IPS-NIHi11 (cell line): ENCODE results near the gene SUCO.
"Not testable (repeated sequence)": the region's sequence is repeated elsewhere in the genome, so short reads cannot be mapped to it uniquely, and the experiment has no call there.

Source experiments
- DNase-seq: peaks from one replicate; pipeline ENCODE4 v3.0.0; 2012; ENCODE audit warnings: mixed read lengths, low spot score

SUCO gene

DNA sequence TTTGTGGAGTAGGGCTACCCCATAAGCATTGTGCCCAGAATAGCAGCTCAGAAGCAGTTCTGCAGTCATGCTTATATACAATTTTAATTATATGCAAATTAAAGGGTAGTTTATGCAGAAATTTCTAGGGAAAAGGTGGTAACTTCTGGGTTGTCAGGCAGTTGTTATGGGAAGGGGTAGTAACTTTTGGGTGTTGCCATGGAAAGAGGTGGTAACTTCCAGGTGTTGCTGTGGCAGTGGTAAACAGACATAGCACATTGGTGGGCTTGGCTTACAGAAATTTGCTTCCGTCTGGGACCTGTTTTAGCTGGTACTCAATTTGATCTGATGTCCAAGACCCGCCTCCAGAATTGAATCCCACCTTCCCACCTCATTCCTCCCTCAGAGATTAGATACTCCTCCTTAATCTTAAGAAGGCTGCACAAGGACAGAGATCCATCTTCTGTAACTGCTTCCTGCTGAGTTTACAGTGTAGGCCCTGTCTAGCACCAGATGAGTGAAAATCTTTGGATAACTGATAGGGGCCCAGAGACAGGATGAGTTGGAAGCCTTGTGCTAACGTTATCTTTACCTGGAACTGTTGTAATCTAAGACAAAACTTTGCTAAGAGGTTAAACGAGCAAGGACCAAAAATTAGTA is 26.7 kb downstream of the SUCO start:
- no peak for DNase-seq

DNA sequence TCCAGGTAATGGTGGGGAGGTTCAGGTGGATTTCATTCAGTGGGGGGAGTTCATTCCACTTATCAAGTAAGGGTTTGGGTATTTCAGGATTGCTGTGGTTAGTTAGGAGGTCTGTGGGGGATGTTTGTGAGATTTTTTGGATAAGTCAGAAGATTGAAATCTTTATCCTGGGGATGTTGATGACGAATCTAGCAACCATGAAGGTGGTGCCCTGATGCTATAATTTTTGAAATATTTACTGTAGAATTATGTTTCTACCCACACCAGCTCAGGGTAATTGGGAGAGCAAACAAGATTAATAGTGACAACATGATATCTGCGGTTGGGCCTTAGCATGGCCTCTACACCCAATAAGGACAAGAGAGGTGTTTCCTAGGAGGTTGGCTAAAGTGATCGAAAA is 28.3 kb downstream of the SUCO start:
- DNase-seq = no peak

DNA sequence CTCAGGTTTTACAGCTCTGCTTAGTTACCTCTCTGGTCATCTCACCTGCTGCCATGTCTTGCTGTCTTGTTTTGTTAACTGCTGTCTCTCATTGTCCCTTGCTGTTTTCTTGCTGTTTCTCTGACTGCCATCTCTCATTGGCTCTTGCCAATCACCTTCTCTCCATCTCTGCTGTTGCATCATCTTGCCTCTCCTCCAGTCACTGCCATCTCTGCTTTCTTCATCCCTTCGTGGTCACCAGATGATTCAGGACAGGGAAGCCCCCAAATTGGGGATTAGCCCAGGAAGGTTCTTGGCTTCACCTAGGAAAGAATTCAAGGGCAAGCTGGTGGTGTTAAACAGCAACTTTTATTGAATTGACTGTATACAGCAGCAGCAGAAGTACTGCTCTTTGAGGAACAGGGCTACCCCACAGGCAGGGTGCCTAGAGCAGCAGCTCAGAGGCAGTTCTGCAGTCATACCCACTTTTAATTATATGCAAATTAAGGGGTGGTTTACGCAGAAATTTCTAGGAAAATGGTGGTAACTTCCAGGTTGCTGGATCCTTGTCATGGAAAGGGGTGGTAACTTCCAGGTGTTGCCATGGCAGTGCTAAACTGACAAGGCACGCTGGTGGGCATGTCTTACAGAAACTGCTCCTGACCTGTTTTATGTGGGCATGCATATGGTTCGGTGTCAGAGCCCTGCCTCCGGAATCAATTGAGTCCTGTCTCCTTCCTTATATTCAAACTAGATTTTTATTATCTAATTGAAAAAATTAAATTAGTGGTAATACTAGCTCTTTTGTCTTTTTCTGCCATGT is 33.4 kb downstream of the SUCO start:
- DNase-seq = no peak

DNA sequence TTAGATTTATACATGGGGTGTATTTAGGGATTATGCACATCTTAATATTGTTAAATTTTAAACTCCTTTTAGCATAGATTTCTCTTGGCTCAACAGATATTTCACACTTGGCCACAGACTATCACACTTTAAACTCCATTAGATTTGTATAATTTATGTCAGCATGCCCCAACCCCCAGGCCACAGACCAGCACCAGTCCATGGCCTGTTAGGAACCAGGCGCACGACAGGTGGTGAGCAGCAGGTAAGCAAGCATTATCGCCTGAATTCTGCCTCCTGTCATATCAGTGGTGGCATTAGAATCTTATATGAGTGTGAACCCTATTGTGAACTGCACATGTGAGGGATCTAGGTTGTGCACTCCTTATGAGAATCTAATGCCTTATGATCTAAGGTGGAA is 34.8 kb downstream of the SUCO start:
- no peak for DNase-seq

DNA sequence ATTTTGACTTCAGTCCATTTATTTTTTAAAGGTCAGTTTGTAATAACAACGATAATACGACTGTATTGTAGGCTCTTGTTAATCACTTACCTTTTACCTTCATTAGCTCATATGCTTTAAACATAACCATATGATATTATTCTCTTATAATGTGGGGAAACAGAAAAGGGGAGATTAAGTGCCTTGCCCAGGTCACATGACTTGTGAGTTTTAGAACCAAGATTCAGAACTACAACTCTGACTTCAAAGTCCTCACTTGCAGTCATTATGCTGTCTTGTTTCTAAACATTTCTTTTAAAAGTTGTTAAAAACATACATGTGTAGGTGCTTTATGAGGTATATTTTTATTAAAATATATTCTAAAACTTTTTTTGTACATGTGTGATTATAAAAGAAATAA is 41.1 kb downstream of the SUCO start:
- DNase-seq = no peak

DNA sequence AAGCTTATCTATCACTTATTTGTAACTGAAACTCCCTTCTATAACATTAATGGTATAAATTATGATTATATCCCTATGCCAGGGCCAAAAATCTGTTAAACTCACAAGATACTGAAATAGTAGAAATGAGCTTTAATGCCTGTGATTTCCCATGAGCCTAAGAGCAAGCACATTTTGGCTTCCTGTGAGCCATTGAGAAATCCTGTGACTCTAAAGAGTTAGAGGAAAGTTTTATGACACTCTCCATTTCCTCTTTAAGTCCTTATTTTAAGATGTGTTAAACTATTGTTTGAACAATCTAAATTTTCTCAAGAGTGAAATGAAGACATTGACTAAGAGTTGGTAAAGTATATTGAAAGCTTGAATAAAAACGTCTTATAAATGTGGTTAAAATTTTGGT is 45.6 kb downstream of the SUCO start:
- DNase-seq = no peak

DNA sequence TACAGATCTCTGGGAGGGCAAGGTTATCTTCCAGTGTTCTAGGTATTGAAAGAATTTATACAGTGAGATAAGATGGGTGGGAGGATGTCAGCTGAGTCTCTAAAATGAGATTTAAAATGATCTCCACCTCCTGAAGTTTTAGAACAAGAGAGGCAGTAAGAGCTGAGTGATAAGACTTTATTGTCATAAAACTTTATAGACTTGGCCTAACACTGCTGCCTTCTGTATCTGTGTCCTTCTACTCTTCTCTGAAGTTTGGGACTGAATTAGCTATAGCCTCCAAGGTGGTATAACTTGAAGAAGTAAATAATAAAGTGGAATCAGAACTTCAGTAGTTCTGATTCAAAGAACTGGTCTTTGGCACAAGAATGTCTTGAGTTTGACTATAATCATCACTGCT is 48.3 kb downstream of the SUCO start:
- DNase-seq = no peak

DNA sequence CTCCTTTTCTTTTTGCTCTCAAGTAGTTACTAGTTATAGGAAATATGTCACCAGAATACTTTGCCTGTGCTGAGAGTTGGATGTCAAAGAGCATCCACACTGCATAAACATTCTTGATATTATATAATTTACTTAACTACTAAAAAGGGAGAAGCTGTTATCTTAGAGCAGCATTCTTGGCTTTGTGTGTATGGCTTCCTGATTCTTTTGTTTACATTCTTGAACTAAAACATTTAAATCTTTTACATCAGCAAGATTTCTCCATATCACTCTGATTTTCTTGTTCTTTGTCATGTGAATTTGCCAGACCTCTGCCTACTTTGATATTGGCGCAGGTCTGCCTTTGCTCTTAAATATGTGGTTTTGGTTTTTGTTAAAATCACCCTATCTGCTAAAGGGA is 48.8 kb downstream of the SUCO start:
- DNase-seq = no peak

DNA sequence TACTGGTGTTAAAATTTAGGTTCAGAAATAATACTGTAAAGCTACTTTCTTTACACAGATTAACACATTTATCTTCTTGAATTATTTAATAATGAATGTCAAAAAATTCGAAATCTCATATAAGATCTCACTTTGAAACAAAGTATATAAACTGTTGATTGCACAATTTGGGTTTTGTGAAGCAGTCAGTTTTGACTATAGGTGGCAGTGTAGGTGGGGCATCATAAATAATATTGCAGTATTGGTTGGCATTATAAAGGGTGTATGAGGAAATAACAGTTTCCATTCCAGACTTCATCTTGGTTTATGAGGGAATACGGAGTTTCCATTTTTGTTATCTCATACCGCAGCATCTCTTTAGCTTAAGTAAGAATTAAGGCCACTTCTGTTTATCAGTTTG is 49.9 kb downstream of the SUCO start:
- no peak for DNase-seq

DNA sequence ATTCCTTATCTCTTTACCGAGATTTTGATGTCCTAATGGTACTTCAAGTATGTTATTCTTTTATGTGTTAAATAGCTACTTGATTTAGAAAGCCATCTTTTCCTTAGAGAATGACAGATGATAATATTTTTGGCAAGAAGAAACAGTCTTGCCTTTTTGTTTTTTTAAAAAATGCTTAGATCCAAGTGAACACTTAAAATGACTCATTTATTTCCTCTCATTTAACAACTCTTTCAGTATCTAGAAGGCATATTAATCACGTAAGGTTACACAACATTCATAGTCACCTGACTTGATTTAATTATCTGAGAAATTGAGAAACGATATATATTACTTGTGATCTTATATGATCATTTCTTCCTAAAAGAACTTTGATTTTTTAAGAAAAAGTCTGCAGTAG is 52.4 kb downstream of the SUCO start:
- no peak for DNase-seq

DNA sequence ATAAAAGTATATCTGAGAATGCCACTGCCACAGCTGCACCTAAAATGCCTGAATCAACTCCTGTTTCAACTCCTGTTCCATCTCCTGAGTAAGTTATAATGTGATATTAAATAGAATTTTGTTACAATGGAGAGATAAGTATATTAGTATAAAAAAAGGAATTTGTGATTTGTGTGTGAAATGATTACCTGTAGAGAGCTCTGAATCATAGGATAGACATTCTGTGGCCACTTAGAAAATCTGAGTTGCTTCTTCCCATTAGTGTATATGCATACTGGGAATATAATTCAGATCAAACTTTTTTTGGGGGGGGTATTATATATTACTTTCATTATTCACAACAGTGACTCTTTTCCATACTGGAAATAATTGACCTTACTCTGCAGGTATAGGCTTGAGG is 52.9 kb downstream of the SUCO start:
- DNase-seq = no peak

DNA sequence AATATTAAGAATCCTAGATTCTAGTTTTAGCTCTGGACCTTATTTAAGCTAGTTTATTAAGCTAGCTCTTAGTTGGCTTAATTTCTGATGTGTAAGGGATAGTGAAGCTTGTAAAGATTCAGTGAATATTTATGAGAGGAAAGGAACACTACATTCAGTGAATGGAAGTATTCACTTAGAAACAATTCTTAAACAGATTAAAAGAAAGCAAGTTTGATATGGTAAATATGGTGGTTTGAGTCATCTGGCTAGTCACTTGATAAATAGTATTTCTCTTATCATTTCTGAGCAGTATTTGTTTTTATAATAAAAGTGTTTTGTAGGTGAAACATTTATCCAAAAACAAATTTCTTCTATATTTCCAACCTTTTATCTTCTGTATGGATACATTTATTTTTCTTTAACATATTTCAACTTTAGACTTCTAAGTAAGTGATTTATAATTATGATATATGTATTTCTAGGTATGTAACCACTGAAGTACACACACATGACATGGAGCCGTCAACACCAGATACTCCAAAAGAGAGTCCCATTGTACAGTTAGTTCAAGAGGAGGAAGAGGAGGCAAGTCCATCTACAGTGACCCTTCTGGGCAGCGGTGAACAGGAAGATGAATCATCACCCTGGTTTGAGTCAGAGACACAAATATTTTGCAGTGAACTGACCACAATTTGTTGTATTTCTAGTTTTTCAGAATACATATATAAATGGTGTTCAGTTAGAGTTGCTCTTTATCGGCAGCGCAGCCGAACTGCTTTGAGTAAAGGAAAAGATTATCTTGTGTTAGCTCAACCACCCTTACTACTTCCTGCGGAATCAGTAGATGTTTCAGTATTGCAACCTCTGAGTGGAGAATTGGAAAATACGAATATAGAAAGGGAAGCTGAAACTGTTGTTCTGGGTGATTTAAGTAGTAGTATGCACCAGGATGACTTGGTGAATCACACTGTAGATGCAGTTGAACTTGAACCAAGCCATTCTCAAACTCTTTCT is 55.6 kb downstream of the SUCO start:
- no peak for DNase-seq

DNA sequence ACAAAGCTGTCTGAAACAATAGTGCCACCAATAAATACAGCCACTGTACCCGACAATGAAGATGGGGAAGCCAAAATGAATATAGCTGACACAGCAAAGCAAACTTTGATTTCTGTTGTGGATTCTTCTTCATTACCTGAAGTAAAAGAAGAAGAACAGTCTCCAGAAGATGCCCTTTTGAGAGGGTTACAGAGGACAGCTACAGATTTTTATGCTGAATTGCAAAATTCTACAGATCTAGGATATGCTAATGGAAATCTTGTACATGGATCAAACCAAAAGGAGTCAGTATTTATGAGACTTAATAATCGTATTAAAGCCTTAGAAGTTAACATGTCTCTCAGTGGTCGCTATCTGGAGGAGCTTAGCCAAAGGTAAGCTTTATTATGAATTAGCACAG is 56.6 kb downstream of the SUCO start:
- no peak for DNase-seq

DNA sequence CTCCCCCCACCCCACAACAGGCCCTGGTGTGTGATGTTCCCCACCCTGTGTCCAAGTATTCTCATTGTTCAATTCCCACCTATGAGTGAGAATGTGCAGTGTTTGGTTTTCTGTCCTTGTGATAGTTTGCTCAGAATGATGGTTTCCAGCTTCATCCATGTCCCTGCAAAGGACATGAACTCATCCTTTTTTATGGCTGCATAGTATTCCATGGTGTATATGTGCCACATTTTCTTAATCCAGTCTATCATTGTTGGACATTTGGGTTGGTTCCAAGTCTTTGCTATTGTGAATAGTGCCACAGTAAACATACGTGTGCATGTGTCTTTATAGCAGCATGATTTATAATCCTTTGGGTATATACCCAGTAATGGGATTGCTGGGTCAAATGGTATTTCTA is 58.5 kb downstream of the SUCO start:
- DNase-seq = not testable (repeated sequence)

DNA sequence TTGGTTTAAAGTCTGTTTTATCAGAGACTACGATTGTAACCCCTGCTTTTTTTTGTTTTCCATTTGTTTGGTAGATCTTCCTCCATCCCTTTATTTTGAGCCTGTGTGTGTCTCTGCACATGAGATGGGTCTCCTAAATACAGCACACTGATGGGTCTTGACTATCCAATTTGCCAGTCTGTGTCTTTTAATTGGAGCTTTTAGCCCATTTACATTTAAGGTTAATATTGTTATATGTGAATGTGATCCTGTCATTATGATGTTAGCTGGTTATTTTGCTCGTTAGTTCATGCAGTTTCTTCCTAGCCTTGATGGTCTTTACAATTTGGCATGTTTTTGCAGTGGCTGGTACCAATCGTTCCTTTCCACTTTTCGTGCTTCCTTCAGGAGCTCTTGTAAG is 62.1 kb downstream of the SUCO start:
- DNase-seq = not testable (repeated sequence)

DNA sequence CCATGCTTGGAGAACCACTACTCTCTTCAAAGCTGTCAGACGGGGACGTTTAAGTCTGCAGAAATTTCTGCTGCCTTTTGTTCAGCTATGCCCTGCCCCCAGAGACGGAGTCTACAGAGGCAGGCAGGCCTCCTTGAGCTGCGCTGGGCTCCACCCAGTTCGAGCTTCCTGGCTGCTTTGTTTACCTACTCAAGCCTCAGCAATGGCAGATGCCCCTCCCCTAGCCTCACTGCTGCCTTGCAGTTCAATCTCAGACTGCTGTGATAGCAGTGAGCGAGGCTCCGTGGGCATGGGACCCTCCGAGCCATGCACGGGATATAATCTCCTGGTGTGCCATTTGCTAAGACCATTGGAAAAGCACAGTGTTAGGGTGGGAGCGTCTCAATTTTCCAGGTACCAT is 63.8 kb downstream of the SUCO start:
- not testable (repeated sequence) for DNase-seq

DNA sequence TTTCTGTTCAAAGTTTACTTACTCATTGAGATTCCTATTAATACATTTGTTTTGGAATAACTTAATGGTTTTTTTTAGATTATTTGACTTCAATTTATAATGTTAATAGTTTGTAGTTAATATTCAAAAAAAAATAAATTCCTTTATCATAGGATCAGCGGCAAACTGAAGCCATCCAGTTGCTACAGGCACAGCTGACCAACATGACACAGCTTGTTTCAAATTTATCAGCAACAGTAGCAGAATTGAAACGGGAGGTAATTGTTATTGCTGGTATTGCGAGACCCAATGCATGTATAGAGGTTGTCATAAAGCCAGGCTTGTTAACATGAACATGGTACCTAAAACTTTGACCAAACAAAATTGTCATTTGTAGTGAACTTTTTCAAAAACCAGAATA is 67.0 kb downstream of the SUCO start:
- no peak for DNase-seq

DNA sequence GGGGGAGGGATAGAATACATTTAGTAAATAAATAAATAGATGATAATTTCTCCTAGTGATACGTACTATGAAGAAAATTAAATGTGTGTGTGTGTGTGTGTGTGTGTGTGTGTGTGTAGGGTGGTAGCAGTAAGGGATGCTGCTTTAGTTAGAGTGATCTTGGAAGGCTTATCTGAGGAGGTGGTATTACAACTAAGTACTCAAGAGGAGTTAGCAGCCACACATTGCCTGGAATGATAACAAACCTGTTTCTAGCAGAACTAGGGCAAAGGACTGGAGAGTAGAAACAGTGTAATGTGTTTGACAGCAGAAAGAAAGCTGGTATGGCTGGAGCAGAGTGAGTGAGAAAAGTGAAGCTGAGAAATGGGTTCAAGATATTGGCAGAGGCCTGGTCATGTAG is 67.7 kb downstream of the SUCO start:
- DNase-seq = no peak

DNA sequence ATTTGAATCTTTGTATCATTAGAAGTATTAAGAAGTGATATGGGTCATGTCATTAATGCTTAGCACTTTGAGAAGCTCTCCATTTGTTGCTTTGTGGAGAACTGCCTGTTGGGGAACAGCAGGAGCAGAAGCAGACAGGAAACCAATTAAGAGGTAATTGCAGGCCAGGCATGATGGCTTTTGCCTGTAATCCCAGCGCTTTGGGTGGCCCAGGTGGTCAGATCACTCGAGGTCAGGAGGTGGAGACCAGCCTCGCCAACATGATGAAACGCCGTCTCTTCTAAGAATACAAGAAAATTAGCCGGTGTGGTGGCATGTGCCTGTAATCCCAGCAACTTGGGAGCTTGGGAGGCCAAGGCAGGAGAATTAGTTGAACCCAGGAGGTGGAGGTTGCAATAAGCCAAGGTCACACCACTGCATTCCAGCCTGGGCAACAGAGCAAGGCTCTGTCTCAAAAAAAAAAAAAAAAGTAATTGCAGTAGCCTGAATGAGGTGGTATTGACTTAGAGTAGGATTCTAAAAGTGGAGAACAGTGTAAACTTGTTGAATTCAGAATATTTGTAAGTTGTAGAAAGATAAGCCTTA is 68.2 kb downstream of the SUCO start:
- no peak for DNase-seq

DNA sequence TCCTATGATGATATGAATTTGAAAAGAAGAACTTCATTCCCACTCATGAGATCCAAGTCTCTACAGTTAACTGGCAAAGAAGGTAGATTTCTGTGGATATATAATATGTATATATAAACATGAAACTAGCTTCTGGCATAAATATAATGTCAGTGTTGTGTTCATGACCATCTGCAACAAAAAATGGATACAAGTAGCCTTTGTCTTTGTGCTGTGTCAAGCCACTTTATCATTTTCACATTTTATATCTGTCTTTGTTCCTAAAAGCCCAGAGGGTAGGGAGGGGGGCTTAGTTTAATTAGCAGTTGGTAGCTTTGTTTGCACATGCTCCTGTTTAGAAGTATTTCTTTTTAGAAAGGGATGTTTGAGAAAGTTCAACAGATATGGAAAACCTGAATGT is 69.8 kb downstream of the SUCO start:
- no peak for DNase-seq

DNA sequence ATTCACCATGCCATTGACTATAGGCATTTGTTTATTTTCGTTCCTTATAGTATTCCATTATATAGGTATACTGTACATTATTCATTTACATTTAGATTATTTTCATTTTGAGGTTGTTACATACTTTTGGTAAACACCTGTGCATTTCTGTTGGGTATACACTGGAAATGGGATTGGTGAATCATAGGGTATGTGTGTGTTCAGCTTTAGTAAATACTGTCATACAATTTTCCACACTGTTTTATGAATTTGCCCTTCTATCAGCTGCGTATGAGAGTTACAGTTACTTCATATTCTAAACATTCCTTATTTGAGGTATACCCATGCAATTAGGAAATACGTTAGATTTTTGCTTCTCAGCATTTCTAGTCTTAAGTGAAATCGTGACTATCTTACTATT is 70.9 kb downstream of the SUCO start:
- no peak for DNase-seq

DNA sequence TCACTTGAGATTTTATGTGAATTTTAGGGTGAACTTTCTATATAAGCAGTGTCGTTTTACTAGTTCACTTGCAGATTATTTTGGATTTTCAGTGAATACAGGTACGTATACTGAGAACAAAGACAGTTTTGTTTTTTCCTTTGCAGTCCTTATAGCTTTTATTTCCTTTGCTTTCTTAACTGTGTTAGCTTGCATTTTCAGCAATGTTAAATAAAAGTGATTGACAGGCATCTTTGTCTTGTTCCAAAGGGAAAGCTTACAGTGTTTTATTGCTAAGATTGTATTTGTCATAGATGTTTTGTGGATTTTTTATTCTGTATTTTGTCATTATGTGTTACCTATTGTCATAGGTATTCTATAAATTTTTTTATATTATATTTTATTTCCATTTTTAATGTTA is 72.7 kb downstream of the SUCO start:
- DNase-seq = no peak
